Limb (tissue), 2 donors: ENCODE results near the gene GOLGA6D.
"Not testable (repeated sequence)": the region's sequence is repeated elsewhere in the genome, so short reads cannot be mapped to it uniquely, and the experiment has no call there.

ENCODE experiments used
- DNase-seq, 2 donors: peaks; one replicate each; pipeline ENCODE4 v3.0.0-alpha.2; 2016; ENCODE audit errors: extremely low spot score in 2 of 2

Gene GOLGA6D

DNA sequence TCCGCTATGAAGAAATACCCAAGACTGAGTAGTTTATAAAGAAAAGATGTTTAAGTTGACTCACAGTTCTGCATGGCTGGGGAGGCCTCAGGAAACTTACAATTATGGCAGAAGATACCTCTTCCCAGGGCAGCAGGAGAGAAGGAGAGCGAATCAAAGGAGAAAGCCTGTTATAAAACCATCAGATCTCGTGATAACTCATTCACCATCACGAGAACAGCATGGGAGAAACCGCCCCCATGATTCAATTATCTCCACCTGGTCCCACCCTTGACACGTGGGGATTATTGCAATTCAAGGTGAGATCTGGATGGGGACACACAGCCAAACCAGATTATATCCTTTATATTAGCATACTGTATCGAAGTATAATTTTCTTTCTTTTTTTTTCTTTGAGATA is 49.5 kb downstream of the GOLGA6D start:
- not testable (repeated sequence) for DNase-seq

DNA sequence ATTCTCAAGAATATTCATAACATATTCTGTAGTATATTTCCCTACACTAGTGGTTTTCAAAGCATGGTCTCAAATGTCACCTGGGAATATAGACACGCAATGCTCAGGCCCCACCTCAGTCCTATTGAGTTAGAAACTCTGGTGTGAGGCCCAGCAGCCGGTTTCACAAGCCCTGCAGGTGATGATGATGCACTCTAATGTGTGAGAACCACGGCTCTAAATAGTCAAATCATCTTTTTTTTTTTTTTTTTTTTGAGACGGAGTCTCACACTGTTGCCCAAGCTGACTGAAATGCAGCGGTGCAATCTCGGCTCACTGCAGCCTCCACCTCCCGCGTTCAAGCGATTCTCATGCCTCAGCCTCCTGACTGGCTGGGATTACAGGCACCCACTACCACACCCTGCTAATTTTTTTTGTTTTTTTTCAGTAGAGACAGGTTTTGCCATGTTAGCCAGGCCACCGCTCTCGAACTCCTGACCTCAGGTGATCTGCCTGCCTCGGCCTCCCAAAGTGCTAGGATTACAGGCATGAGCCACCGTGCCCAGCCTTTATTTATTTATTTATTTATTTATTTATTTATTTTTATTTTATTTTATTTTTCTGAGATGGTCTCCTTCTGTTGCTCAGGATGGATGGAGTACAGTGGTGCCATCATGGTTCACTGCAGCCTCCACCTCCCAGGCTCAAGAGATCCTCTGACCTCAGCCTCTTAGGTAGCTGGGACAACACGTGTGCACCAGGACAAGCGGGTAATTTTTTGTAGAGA is 51.2 kb downstream of the GOLGA6D start:
- DNase-seq: not testable (repeated sequence)

DNA sequence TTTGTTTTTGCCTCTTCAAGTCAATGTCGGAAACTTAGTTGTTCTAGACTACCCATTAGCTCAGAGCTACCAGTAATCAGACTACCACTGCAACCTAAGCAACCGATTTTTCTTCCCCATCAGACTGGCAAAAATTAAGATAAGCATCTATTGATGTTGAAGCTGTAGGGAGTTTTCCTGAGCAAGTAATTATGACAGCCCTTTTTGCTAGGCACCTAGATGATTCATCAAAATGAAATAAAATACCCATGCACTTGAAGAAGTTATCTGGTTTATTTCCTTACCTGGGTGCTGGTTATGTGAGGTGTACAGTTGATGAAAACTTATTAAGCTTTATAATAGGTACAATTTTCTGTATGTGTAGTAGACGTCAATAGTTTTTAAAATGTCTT is 52.7 kb downstream of the GOLGA6D start:
- no peak for DNase-seq

- peak; percentile 94 to 96 for DNase-seq
Measured at GRCh38 chr15:75335705-75336355, 53.2 kb downstream of the GOLGA6D start, which contains the start of gene COMMD4. Gene COMMD4, plus strand, starts transcription at chr15:75336063. Its CDS starts 27 bp downstream, at chr15:75336090.

GRCh38 chr15:75338661-75339240 is 56.1 kb downstream of the GOLGA6D start:
- DNase-seq: no peak

DNA sequence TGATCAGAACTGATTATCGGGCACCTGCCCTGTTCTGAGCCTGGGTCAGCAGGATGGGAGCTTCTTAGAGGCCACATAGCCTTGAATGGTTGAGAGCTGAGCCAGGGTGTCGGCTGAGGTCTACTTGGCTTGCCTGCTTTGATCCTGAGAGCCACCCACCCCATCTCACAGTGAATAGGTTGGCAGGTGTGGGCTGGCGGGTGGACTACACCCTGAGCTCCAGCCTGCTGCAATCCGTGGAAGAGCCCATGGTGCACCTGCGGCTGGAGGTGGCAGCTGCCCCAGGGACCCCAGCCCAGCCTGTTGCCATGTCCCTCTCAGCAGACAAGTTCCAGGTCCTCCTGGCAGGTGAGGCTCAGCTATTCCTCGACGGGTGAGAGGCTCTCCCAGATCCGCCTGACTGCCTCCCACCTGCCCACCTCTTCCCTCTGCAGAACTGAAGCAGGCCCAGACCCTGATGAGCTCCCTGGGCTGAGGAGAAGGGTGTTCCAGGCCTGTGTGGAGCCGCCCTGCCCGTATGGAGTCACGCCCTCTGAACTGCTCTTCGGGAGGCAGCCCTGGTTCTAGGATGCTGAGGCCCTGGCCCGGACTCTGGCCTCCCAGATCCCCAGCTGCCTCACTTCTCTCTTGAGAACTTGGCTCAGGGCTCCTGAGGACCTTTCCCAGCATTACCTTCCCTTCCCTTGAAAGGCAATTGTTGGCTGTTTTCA is 57.1 kb downstream of the GOLGA6D start:
- no peak for DNase-seq

GRCh38 chr15:75342221-75342620 is 59.6 kb downstream of the GOLGA6D start:
- DNase-seq: no peak

GRCh38 chr15:75343953-75344352 is 61.3 kb downstream of the GOLGA6D start:
- not testable (repeated sequence) for DNase-seq
